HG02798 (cell line): ENCODE data around the gene C1orf198.

Experiments
- ATAC-seq: cut with Tn5 transposase; IDR thresholded peaks from one replicate; pipeline ENCODE4 v1.9.1; 2021; ENCODE audit warnings: mild to moderate bottlenecking; ENCODE audit not compliant: unreplicated experiment, poor library complexity

Gene C1orf198

DNA sequence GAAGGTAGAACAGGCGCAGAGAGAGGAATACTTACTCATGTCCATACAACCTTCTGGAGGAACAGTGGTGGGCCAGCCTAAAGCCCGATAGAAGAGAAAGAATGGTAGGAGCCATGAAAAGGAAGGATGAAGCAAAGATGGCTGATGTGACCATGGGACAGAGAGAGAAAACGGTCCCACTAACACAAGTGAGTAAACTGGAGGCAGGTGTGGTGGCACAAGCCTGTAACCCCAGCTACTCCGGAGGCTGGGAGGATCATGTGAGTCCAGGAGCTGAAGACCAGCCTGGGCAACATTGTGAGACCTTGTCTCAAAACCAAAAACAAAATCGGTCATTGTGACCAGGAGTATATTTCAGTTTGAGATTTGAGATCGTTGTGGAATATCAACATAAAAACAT lies 49.4 kb downstream of the C1orf198 start:
- no peak for ATAC-seq

DNA sequence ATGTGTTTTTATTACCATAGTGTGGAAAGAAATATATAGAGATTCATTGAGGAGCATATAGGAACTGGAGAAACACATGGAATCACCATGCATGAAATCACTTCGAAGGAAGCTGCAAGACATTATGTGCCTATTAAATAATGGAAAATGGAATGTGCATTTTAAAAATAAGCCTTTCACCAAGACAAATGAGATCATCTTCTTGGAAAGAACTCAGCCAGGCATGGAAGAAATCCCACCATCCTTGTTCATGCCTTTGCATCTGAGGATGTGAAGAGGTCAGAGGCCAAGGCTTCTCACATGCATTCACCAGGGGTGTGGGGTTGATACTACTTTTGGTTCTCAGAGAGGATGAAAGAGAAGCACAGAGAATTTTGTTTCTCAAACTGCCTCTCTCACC lies 50.0 kb downstream of the C1orf198 start:
- ATAC-seq: no peak

DNA sequence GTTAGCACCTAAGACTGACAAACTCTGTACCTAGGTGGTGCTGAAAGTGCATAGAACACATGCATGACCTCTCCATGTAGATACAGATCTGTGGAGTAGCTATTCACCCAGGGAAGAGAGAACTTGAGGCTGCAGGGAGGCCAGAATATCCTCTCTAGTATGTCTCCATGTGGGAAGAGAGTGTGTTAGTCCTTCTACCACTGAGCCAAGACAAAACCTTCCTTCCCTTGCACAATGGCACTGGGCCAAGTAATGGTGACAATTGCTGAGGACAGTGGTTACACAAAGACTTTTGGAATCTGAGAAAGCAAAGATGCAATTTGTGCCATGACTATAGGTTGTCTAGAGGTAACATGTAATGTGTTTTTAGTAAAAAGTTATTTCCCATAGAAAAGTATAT lies 52.3 kb downstream of the C1orf198 start:
- ATAC-seq: no peak

DNA sequence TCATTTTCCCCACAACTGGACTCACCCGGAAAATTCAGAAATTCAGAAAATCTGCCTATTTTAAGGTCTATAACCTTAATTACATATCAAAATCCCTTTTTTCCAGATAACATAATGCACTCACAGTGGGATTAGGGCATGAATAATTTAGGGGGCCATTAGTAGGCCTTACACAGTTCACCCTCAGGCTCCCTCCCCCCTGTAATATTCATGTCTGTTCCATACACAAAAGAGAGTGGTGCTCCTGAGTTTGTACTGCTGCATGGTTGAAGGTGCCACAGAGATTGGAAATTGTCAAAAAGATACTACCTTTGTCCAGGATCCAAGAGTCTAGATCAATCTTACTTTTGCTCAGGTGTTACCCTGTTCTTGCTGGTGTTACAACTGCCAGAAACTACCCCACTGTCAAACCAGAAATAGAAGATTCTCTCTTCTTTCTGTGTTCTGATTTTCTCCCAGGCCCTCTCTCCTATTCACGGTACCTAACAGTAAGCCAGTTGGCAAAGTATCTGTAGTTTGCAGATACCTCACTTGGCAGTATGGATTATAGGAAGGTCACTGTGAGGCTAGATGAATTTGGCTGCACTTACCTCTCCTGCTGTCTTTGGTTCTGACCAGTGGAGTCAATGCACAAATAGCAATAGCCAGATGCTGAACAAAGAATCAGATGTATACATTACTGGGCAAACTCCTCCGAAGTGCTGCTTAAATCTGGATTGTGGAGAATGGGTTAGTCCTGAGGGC lies 53.2 kb downstream of the C1orf198 start:
- no peak for ATAC-seq

DNA sequence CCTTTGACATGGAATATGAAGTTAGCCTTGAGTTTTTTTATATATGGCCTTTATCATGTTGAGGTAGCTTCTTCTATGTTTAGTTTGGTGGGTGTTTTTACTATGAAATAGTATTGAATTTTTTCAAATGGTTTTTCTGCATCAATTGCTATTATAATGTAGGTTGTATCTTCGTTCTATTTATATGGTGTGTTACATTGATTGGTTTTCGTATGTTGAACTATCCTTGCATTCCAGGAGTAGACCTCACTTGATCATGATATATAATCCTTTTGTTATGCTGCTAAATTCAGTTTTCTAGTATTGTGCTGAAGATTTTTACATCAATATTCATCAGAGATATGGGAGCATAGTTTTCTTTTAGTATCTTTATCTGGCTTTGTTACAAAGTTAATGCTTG lies 55.8 kb downstream of the C1orf198 start:
- no peak for ATAC-seq

DNA sequence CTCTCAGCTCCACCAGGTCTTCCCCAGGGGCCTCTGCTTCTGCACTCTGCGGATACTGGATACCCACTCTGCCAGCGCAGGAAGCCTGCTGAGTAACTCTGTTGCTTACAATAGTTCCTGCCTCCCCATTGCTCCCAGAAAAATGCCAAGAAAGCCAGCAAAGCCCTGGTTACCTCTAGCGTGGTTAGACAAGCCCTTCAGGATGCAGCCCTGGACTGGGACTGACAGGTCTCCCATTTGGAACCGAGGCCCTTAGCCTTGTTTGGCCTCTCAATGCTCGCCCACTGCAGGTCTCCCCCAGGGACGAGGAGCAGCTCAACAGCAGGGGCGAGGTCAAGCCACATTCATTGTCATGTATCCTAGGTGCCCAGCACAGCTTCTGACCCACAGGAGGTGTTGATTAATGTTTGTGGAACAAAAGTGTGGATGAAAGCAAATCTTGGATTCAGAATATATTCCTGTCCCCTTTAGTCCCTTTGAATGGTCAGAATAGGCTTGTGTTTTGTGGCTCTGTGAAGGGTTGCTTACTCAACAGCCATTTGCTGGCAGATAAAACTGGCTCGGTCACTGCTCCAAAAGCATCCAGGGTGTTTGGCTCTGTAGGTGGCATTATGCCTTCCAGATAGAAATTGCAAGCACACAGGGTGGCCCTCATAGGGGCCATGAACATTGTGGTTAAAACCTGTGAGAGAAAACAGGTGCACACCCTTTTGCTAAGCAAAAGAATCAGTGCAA lies 58.9 kb downstream of the C1orf198 start:
- ATAC-seq: no peak

DNA sequence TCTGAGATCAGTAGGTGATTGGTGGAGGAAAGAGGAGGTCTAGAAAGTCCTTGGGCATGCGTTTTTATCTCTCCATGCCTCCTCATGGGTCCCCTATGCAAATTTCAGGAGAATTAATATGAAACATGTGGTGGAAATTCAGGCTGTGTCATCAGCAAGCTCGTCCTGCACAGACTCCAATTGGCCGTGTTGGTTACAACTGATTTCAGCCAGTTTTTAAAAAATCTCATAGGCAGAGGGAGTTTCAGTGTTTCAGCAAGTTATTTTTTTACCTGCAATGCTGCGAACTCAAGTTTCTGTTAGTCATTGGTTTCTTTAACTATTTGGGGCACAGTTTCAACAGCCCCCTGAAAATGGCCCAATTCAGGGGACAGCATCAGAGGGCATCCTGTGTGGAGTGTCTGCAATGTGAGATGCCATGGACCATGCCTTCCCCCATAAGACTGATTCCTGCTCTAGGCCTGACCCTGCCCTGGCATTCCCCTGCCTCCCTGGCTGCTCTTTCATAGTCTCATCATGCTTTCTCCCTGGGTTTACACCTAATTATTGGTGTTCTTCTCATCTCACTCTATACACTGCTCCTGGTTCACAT lies 59.9 kb downstream of the C1orf198 start:
- no peak for ATAC-seq

DNA sequence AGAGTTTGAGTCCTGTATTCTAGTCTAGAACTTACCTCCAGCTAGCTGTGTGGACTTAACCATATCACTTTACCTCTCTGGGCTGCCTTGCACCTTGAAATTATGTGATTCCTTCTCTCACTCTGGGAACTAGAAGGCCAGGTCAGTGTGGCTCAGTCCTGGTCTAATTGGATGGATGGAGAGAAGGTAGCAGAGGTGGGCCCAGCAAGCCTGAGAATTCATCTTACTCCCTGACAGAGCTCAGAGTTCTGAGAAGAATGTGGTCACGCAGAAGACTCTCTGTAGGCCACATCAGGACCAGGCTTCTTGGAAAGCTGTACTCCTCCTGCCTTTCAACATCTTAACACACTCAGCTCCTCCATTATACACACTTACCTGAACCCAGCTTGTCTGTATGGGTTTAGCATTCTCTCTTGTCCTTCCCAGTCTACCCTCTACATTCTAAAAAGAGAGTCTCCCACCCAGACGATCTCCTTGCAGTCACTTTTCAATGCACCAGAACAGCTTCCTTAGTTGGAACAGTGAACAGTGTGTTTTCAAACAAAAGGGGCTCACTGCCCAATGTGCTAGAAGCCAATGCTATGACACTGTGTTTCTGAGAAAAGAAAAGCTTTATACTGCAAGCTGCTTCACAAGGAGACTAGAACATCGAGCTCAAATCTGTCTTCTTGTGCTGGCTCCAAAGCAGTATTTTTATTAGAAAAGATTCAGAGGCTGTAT lies 60.6 kb downstream of the C1orf198 start:
- ATAC-seq: no peak

DNA sequence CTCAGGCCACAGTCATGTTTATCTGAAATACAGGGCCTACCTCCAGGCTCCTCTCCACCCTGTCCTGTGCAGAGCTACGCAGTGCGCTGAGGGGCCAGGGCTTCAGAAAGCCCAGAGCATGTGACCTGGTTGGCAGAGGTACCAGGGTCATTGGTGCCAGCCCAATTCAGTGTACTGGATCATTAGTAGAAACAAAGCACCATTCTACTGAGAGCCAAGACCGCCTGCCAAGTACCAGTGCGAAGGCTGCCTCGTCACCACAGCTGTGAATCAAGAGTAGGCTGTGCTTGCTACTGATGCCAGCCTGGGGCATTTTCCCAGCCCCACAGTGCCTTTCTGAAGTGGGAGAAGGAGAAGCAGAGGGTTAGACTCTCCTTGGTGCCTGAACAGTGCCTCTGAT lies 61.3 kb downstream of the C1orf198 start:
- no peak for ATAC-seq

DNA sequence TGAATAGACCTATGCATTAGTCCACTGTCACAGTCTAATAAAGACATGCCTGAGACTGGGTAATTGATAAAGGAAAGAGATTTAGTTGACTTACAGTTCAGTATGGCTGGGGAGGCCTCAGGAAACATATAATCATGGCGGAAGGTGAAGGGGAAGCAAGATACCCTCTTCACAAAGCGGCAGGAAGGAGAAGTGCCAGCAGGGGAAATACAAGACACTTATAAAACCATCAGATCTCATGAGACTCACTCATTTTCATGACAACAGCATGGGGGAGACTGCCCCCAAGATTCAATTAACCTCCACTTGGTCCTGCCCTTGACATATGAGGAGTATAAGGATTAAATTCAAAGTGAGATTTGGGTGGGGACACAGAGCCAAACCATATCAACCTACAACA lies 61.8 kb downstream of the C1orf198 start:
- no peak for ATAC-seq

DNA sequence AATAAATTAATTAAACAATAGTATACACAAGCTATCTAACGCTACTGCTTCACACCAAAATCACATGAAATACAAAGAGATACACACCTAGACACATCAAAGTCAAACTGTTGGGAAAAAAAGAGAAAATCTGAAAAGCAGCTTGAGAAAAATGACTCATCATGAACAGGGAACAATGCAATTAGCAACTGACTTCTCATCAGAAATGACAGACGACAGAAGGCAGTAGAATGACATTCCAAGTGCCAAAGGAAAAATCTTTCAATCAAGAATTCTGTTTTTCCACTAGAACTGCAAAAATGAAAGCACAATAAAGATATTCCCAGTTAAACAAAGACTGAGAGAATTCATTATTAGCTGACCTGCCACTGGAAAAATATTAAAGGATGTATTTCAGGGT lies 63.9 kb downstream of the C1orf198 start:
- no peak for ATAC-seq

DNA sequence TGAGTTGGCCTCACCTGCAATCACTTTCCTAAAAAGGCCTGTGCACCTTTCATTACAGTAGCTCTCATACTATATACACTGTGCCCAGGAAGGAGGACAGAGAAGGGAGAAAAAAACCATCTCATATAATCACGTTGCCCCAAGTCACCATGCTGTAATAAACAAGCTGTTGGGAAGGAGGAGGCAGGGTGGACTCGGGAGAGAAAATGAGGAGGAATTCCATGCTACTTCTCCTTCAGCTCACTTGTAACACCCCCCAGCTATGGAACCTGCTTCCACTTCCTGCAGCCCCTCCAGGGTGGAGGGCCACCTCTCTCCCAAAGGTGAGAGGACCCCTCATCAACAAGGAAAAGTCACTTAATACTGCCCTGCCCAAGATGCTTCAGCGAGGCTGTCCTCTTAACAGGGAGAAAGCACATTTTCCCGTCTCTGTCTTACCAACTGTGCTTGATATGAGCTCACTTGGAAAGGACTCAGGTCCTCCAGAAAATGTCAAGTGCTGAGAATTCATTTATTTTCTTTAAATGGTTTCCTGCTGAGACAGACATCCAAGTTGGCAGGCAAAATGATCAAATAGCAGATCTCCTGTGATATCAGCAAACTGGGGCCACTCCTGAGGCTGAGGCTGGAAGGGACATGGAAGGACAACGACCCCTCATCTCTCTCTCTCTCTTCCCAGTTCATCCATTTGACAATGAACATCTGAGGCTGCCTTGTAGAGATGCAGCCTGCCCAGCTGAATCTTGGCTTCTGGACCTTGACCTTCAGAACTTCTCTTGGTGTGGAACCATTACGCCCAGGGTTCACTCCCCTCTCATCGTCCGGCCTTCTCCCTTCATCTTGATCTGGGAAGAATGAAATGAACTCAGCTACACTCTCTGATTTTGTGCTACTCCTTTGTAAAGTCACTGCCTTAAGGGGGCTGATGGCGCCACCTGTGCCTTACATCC lies 67.2 kb downstream of the C1orf198 start:
- ATAC-seq: no peak

DNA sequence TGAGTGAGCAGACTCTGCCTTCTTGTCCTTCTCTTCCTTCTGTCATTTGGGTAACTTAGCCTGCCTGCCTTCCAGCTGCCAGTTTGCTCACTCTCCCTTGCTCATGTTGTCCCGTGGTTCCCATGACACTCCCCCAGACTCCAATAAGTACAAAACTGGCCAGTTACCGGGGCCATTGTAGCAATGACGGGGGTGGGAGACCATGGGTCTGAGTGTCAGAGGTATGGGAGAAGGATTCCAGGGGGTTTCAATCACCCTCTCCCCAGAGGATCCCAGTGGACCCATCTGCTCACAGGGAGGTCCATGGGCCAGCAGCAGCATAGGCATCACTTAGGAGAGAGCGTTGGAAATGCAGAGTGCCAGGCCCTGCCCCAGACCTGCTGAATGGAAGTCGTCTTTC lies 69.8 kb downstream of the C1orf198 start:
- ATAC-seq: no peak

DNA sequence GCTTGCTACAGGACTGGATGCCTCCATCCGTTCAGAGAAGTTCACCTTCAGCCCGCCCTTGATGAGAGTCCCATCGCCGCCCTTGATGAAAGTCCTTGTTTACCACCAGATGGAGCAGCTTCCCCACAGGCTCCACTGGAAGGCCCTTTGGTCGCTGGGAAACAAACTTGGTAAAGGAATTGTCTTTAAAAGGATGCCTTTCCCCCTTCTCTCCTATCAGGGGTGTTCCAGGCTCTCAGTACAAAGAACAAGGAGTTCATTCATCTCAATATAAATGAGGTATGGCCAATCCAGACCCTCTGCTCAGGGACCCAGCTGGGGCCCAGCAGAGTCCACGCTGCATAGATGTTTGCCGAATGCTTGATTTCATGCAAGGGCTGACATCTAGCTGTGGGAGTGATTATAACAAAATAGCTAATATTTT lies 70.4 kb downstream of the C1orf198 start:
- ATAC-seq: no peak

DNA sequence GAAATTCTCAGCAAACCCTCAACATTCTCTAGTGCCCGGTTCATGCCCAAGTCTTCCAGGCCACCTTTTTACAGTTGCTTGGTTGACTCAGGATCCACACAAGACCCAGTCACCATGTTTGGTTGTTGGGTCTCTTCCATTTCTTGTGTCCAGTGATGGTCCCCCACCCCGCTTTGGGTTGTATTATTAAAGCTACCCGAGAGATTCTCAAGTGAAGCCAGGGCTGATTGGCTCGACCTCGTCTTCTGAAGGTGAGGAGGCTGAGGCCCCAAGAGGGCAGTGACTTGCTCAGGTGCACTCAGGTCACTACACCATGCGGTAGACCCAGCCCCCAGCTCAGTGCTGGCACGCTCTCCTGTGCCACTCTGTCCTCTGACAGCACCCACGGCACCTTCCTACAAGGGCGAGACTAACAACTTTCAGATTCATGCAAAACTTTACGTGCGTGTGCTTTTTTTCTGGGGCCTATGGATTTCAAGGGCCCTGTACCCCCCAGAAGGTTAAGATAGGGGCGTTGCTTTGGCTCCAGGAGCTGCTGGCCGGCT lies 70.9 kb downstream of the C1orf198 start:
- no peak for ATAC-seq

DNA sequence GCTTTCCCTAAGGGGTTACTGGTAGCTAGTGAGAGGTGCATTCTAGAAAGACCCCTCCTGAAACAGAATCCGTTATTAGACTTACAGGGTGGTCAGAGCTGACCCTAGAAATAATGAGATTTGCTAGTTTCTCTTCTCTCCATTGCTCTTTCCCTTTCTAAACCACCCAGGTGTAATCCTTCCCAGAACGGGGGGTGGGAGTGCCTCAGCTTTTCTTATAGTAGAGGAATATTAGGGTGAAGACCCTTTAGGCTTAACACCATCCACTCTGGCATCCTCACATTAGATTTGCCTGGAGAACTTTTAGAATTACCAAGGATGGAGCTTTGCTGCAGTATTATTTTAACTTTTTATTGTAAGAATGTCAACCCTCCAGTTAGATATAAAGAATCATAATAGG lies 71.7 kb downstream of the C1orf198 start:
- ATAC-seq: no peak

DNA sequence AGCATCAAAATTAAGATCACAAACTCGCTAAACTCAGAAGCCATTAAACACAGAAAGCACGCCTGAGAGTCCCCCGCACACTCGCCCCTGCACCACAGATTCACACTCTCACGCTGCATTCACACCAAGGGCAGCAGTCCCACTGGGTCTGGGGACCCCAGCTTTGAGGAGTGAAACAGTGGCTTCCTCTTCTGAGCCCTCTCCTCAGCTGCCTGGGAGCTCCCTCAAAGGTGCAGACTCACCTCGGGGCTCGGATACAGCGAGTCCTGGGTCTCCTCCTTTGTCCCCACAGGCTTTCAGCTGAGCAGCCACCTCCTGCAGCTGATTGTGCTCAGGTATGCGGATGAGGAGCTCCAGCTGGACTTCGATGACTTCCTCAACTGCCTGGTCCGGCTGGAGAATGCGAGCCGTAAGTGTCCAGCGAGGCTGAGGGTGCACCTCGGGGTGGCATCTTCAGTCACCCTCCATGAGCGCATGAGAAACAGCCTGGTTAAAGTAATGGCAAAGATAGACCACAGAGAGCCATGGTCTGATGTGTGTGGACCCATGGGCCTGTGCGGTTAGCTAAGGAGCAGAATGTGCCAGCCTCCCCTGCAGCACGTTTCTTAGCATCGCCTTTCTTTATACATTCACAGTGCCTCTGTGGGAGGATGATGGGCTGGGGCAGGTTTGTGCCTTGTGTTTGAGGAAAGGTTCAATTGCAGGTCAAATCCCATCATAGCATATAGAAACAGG lies 73.3 kb downstream of the C1orf198 start:
- ATAC-seq: no peak

DNA sequence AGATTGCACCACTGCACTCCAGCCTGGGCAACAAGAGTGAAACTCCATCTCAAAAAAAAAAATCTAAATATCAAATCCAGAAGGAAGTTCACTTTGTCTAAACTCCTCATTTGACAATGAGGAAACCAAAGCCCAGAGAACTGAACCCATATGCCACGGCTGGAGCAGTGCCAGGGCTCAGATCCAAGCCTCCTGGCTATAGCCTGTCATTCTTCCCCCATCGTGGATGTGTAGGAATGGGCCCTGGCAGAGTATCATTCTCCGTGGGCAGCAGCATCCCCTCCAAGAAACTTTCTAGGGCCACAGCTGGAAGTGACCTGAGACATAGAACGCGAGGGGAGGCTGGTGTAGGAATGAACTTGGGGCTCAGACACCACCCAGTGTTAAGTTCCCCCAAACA lies 73.9 kb downstream of the C1orf198 start:
- ATAC-seq: no peak

DNA sequence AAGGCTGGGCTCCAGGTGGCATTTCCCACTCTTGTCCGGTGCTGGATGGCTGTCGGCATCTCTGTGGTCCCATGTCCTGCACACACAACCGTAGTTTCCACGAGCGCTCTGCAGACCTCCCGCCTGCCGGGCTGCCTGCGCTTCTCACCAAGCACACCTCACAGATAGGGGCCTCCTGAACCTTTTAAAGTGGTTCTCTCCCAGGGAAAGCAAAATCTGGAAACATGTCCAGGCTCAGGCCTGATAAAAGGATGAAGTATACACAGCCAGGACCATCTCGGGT lies 74.9 kb downstream of the C1orf198 start:
- ATAC-seq: no peak
